Left ventricle myocardium inferior (tissue), 1 donor: ENCODE results near the gene ATP6V0A1. TPM values are rescaled to one million over a fixed set of nuclear protein-coding genes. Genes with fewer than 3 reads are reported as not detected.

ENCODE experiments used
- DNase-seq: peaks from one replicate; pipeline ENCODE4 v3.0.0-alpha.2; 2020
- H3K27ac ChIP-seq: fragments of 200-600 bp; replicated peaks from 2 replicates; pipeline ENCODE4 v1.8.0; 2021
- H3K27me3 ChIP-seq: fragments of 200-600 bp; 2 replicates; pipeline ENCODE4 v1.8.0; 2021; ENCODE audit warnings: low read depth
- H3K36me3 ChIP-seq: fragments of 200-600 bp; 2 replicates; pipeline ENCODE4 v1.8.0; 2021
- H3K4me1 ChIP-seq: fragments of 200-600 bp; 2 replicates; pipeline ENCODE4 v1.8.0; 2021
- H3K4me3 ChIP-seq: fragments of 200-600 bp; 2 replicates; pipeline ENCODE4 v1.8.0; 2021; ENCODE audit warnings: mild to moderate bottlenecking, moderate library complexity
- H3K9me3 ChIP-seq: fragments of 200-600 bp; replicated peaks from 2 replicates; pipeline ENCODE4 v1.8.0; 2021
- CTCF ChIP-seq: fragments of 200-600 bp; IDR thresholded peaks from 2 replicates; pipeline ENCODE4 v1.8.0; 2021; ENCODE audit warnings: antibody characterized with exemption, mild to moderate bottlenecking, borderline replicate concordance
- intact Hi-C: fragments of 100-400 bp; cut with micrococcal nuclease; formaldehyde crosslinking; loops from one replicate; pipeline ENCODE4 v1.11.0; 2022
- total RNA-seq: library from RNA; stranded (reverse); fragmentation: NEBNext Ultra II Directional; extraction: Animal tissue kit (Norgen Biotek cat#: 25700); gene quantifications from one replicate; pipeline ENCODE4 v1.2.1, GENCODE V29; 2021
- donor health status: DM: no; HTN: yes; CAD: no; lungs with severe emphysema.

Gene ATP6V0A1
- total RNA-seq, 1 donor from 2014 or later: 25.6 TPM

- no peaks in the 10 kb centered on the region for H3K27me3 ChIP-seq
- TF ChIP-seq CTCF: no peak
- intact Hi-C loops: loop anchor here (5.0 kb wide), 1 partner anchor 92 kb away; no protein-coding TSS in a partner anchor
- DNase-seq: peak; percentile 63
- H3K4me1 ChIP-seq: peaks cover 87% of the 10 kb centered on the region
- no peaks in the 10 kb centered on the region for H3K9me3 ChIP-seq
- peak overlapping the region; percentile 98 for H3K27ac ChIP-seq
- H3K36me3 ChIP-seq: peaks cover 29% of the 10 kb centered on the region
- H3K4me3 ChIP-seq: no peak overlapping the region
Observed at GRCh38 chr17:42518755-42519545, 60.3 kb downstream of the ATP6V0A1 start.

- Histone ChIP-seq H3K36me3 (peaks cover 20% of the 10 kb centered on the region), H3K27me3 (no peaks in the 10 kb centered on the region), H3K9me3 (no peaks in the 10 kb centered on the region), H3K27ac (peak overlapping the region; percentile 98), H3K4me1 (peaks cover 85% of the 10 kb centered on the region), H3K4me3 (peak overlapping the region; percentile 37)
- TF ChIP-seq CTCF: no peak
- intact Hi-C loops: loop anchor here (5.0 kb wide), 1 partner anchor 93 kb away; no protein-coding TSS in a partner anchor
- DNase-seq: peak; percentile 90
Observed at GRCh38 chr17:42519546-42520491, 61.1 kb downstream of the ATP6V0A1 start.

GRCh38 chr17:42520540-42520951, 61.9 kb downstream of the ATP6V0A1 start:
- peaks cover 16% of the 10 kb centered on the region for H3K36me3 ChIP-seq
- DNase-seq: no peak
- TF ChIP-seq CTCF: peak; percentile 23

GRCh38 chr17:42521036-42521435, 62.4 kb downstream of the ATP6V0A1 start:
- no peak for DNase-seq
- TF ChIP-seq CTCF: no peak
- intact Hi-C loops: no loop called here
- H3K9me3 ChIP-seq: no peaks in the 10 kb centered on the region
- peaks cover 16% of the 10 kb centered on the region for H3K36me3 ChIP-seq
- H3K27ac ChIP-seq: peak overlapping the region; percentile 98
- no peaks in the 10 kb centered on the region for H3K27me3 ChIP-seq
- peak overlapping the region; percentile 1 for H3K4me3 ChIP-seq
- H3K4me1 ChIP-seq: peaks cover 90% of the 10 kb centered on the region

More at GRCh38 chr17:42520540-42520951, 61.9 kb downstream of the ATP6V0A1 start:
- intact Hi-C loops: no loop called here
- Histone ChIP-seq H3K4me1 (peaks cover 89% of the 10 kb centered on the region), H3K4me3 (peak overlapping the region; percentile 1), H3K9me3 (no peaks in the 10 kb centered on the region), H3K27me3 (no peaks in the 10 kb centered on the region), H3K27ac (peak overlapping the region; percentile 98)

GRCh38 chr17:42521666-42522262, 63.1 kb downstream of the ATP6V0A1 start:
- peak overlapping the region; percentile 98 for H3K27ac ChIP-seq
- H3K4me3 ChIP-seq: no peak overlapping the region
- H3K36me3 ChIP-seq: peaks cover 16% of the 10 kb centered on the region
- TF ChIP-seq CTCF: no peak
- intact Hi-C loops: no loop called here
- DNase-seq: peak; percentile 34
- H3K4me1 ChIP-seq: peaks cover 89% of the 10 kb centered on the region
- no peaks in the 10 kb centered on the region for H3K9me3 ChIP-seq
- no peaks in the 10 kb centered on the region for H3K27me3 ChIP-seq
